Skeletal muscle cell (primary cell): ENCODE results near the gene RPS6KA2.
"Not testable (repeated sequence)": the region's sequence is repeated elsewhere in the genome, so short reads cannot be mapped to it uniquely, and the experiment has no call there.

ENCODE experiments used
- DNase-seq: peaks from one replicate; pipeline ENCODE4 v3.0.0-alpha.2; 2010; ENCODE audit warnings: low read depth
- H3K4me3 ChIP-seq: 2 replicates; pipeline ENCODE4 v1.5.1; 2011; ENCODE audit warnings: low read depth, mild to moderate bottlenecking, control low read depth, low read length, moderate library complexity

Gene RPS6KA2

GRCh38 chr6:166582258-166582657 lies 44.8 kb downstream of the RPS6KA2 start:
- DNase-seq = no peak
- no peak overlapping the region for H3K4me3 ChIP-seq

DNA sequence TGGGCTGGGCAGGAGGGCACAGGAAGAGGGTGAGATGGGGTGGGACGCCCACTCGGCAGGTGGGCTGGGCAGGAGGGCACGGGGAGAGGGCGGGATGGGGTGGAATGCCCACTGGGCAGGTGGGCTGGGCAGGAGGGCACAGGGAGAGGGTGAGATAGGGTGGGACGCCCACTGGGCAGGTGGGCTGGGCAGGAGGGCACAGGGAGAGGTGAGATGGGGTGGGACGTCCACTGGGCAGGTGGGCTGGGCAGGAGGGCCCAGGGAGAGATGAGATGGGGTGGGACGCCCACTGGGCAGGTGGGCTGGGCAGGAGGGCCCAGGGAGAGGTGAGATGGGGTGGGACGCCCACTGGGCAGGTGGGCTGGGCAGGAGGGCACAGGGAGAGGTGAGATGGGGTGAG lies 45.2 kb downstream of the RPS6KA2 start:
- not testable (repeated sequence) for H3K4me3 ChIP-seq, DNase-seq

GRCh38 chr6:166581091-166581511 lies 46.0 kb downstream of the RPS6KA2 start:
- no peak overlapping the region for H3K4me3 ChIP-seq
- DNase-seq = no peak

- DNase-seq = no peak
- H3K4me3 ChIP-seq = no peak overlapping the region
These were observed 46.7 kb downstream of the RPS6KA2 start for GRCh38 chr6:166580076-166581050.

DNA sequence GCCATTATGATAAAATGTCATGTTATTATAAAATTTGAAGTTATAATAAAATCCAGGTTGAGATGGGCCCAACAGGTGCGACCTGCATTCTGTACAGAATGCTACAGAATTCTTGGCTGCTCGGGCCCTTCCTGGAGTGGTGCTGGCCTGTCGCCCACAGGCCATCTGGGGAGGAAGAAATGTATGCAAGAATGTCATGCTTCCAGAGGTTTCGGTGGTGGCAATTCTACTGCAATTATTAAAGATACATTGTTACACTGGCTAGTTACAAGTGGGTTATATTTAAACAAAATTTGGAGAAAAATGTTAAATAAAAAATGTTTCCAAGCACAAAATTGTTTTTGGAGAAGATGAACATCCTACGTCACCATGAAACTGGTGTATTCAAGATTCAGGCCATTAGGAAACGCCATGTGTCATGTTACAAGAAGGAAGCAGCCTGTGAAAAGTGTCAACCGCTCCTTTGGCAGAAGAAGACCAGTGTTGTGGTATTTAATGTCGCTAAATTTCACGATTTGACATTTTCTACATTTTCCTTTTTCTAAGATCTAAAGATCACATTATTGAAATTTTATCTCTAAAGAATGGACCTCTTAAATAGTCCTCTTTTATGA lies 47.7 kb downstream of the RPS6KA2 start:
- no peak overlapping the region for H3K4me3 ChIP-seq
- no peak for DNase-seq

- no peak overlapping the region for H3K4me3 ChIP-seq
- DNase-seq = no peak
These were observed 48.4 kb downstream of the RPS6KA2 start for GRCh38 chr6:166578536-166579236.

DNA sequence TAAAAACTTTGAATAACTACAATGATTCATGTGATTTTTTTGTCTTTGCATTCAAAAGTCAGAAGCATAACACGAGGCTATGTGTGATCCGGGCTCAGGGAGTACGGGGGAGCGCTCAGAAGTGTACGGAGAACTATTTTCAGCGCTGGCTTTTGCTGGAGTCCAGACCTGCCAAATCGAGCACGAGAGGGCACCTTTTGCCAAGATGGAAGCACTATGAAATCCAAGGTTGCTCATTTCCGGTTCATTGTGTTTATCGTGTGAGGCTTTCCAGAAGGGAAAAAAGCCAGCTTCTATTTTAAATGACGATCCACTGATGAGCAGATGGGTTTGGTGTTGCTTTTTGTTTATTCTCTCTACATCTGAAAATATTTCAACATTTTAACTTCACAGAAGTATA lies 51.8 kb downstream of the RPS6KA2 start:
- no peak for DNase-seq
- H3K4me3 ChIP-seq = no peak overlapping the region

- H3K4me3 ChIP-seq = no peak overlapping the region
- DNase-seq = no peak
These were observed 53.4 kb downstream of the RPS6KA2 start for GRCh38 chr6:166573511-166574216.

GRCh38 chr6:166572370-166573261 lies 54.4 kb downstream of the RPS6KA2 start:
- peak; percentile 82 for DNase-seq
- no peak overlapping the region for H3K4me3 ChIP-seq

- H3K4me3 ChIP-seq = no peak overlapping the region
- DNase-seq = no peak
These were observed 55.9 kb downstream of the RPS6KA2 start for GRCh38 chr6:166570929-166571713.

- H3K4me3 ChIP-seq = no peak overlapping the region
- no peak for DNase-seq
These were observed 57.8 kb downstream of the RPS6KA2 start for GRCh38 chr6:166569206-166569605.

GRCh38 chr6:166567813-166568212 lies 59.2 kb downstream of the RPS6KA2 start:
- H3K4me3 ChIP-seq = no peak overlapping the region
- DNase-seq = no peak

- H3K4me3 ChIP-seq = no peak overlapping the region
- peak; percentile 99 for DNase-seq
These were observed 59.9 kb downstream of the RPS6KA2 start for GRCh38 chr6:166567107-166567506.

DNA sequence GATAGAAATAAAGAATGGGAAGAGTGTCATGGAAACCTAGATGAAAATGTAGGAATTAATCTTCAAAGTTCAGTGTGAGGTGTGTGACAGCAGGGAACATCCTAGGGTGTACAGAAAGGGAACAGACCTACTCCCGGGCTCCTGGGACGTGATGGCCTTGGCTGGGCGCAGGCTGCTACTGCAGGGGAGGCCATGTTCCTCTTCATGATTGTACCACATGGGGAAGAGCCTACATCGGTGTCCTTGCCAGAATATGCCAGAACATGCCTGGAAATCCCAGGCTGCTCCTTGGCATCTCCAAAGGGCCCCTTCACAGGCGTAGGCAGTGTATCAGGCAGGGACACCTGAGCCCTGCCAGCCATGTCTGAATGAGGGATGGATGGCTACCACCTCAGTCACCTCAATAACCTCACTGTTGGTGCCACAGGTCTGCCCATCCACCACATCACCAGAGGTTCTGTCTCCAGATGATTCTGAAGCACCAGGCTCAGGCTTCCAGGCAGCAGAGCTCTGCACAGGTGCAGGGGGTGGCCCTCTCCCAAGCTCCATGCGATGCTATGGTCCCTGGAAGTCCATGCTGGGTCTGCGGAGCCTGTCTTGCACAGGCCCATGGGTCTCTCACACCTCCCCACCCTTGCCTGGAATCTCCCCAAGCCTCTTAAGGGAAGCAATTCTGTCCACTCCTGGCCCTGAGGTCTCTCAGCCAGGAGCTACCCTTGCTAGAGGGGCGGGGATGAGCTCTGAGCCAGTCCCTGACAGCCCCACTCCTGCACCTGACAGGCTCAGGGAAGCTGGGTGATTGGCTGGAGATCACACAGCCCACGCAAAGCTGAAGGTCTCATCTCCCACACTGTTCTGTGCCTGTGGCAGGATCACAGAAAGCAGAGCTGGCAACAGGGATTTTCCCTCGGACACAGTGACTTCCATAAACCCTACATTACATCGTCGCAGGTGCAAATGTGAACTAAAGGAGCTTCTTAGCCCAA lies 60.7 kb downstream of the RPS6KA2 start:
- no peak for DNase-seq
- no peak overlapping the region for H3K4me3 ChIP-seq

DNA sequence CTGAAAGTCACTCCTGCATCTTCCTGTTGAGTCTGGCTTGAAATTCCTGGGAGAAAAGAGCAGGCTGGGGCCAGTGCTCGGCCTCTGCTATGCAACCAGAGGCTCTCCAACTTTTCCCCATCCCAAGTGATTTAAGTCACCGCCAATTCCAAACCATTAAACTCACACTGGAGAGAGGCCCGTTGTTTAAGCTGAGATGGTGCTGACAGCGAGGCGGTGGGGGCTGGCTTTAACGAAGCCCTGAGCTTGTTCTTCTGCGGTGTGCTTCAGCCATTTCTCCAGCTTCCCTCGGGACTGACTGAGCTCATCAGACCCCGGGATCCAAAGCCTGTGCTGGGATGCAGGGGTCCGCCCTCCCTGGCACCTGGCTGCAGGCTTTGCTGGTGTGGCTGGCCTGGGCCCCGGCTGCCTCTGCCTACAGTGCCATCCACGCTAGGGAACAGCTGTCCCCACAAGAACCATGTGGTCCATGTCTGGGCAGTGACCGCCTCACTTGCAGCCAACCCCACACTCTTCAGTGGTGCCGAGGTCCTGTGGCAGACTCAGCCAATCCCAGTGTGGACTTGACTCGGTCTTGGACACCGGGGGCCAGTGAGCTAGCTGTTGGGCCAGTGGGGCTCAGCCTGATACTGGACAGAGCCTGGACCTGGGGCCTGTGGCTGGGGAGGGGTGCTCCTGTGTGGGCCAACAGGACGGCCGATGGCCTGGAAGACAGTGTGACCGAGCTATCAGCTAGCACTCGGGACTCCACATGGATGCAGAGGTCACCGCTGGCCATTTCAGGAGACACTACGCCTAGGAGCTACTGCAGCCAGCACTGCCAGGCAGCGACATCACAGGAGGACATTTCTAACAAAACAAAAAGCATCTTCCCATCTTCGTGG lies 61.7 kb downstream of the RPS6KA2 start:
- H3K4me3 ChIP-seq = no peak overlapping the region
- peak; percentile 60 for DNase-seq

- no peak for DNase-seq
- H3K4me3 ChIP-seq = no peak overlapping the region
These were observed 63.2 kb downstream of the RPS6KA2 start for GRCh38 chr6:166563805-166564204.
